PC-9 (cell line): ENCODE results near the gene MED26. TPM values are rescaled to one million over a fixed set of nuclear protein-coding genes. Genes with fewer than 3 reads are reported as not detected.

Source experiments
- BruUV-seq: library from RNA; stranded (reverse); fragments of 400-500 nt; replicated peaks from 2 replicates; lab custom pipeline; 2021; lab: Mats Ljungman, UMichigan
- CTCF ChIA-PET: fragments of 300-600 bp; sonication (Branson Sonifier 250); formaldehyde crosslinking; loops from one replicate; lab custom pipeline; 2022; ENCODE audit warnings: antibody characterized with exemption; lab: Charles Lee
- POLR2A ChIA-PET: fragments of 300-600 bp; sonication (Branson Sonifier 250); formaldehyde crosslinking; loops from one replicate; lab custom pipeline; 2022; ENCODE audit warnings: antibody characterized with exemption; ENCODE audit not compliant: unreplicated experiment; lab: Charles Lee
- DNase-seq, 2 experiments: peaks; one replicate each; pipeline versions ENCODE4 v3.0.0 to v3.0.0-alpha.2; 2015 to 2022; ENCODE audit warnings: mixed read lengths in 1 of 2
- H2AFZ ChIP-seq: fragments of 200-600 bp; sonication (generic); 2 replicates; pipeline ENCODE4 v1.8.1; 2017; ENCODE audit warnings: antibody characterized with exemption
- H3F3A ChIP-seq: fragments of 200-600 bp; sonication (generic); 2 replicates; pipeline ENCODE4 v1.8.1; 2017; ENCODE audit warnings: antibody characterized with exemption, mild to moderate bottlenecking, low read depth; ENCODE audit not compliant: insufficient read depth
- H3K27ac ChIP-seq: fragments of 200-600 bp; sonication (generic); 2 replicates; pipeline ENCODE4 v1.6.1; 2016; ENCODE audit warnings: mixed run types
- H3K27me3 ChIP-seq: fragments of 200-600 bp; sonication (generic); 2 replicates; pipeline ENCODE4 v1.6.1; 2016; ENCODE audit warnings: low read depth, mixed run types; ENCODE audit not compliant: insufficient read depth
- H3K36me3 ChIP-seq: fragments of 200-600 bp; sonication (generic); 2 replicates; pipeline ENCODE4 v1.6.1; 2016; ENCODE audit warnings: low read depth, mixed run types
- H3K4me1 ChIP-seq: fragments of 200-600 bp; sonication (generic); replicated peaks from 2 replicates; pipeline ENCODE4 v1.6.1; 2016; ENCODE audit warnings: mixed run types; ENCODE audit not compliant: insufficient read depth
- H3K4me2 ChIP-seq: fragments of 200-600 bp; sonication (generic); 2 replicates; pipeline ENCODE4 v1.6.1; 2017; ENCODE audit warnings: mixed run types
- H3K4me3 ChIP-seq: fragments of 200-600 bp; sonication (generic); 2 replicates; pipeline ENCODE4 v1.6.1; 2016; ENCODE audit warnings: mixed run types
- H3K79me2 ChIP-seq: fragments of 200-600 bp; sonication (generic); 2 replicates; pipeline ENCODE4 v1.6.1; 2017; ENCODE audit warnings: low read depth, mixed run types
- H3K9me2 ChIP-seq: fragments of 200-600 bp; sonication (generic); 2 replicates; pipeline ENCODE4 v1.8.1; 2017; ENCODE audit warnings: mild to moderate bottlenecking; ENCODE audit not compliant: insufficient read depth
- H3K9me3 ChIP-seq: fragments of 200-600 bp; sonication (generic); 2 replicates; pipeline ENCODE4 v1.8.1; 2016; ENCODE audit warnings: low read depth; ENCODE audit not compliant: insufficient read depth
- H4K20me1 ChIP-seq: fragments of 200-600 bp; sonication (generic); 2 replicates; pipeline ENCODE4 v1.8.1; 2017; ENCODE audit not compliant: insufficient read depth
- EZH2 ChIP-seq: fragments of 200-600 bp; sonication (generic); IDR thresholded peaks from 2 replicates; pipeline ENCODE4 v1.8.0; 2017; ENCODE audit warnings: antibody characterized with exemption, low read depth
- intact Hi-C: fragments of 100-400 bp; cut with micrococcal nuclease; formaldehyde crosslinking; loops from one replicate; pipeline ENCODE4 v1.10.0; 2022; ENCODE audit not compliant: unreplicated experiment
- total RNA-seq: library from RNA; stranded (reverse); gene quantifications from 2 replicates; pipeline ENCODE4 v1.2.3, GENCODE V29; 2021
- TF ChIP-seq, protein P1 (sequence below): fragments of 200-600 bp; sonication (generic); conservative IDR thresholded peaks from 2 replicates; pipeline ENCODE4 v1.6.1; 2017; ENCODE audit warnings: mixed run types, antibody characterized with exemption, mild to moderate bottlenecking, moderate library complexity

Gene MED26
- total RNA-seq, 1 experiment from 2014 or later, result 11.9 TPM

DNA sequence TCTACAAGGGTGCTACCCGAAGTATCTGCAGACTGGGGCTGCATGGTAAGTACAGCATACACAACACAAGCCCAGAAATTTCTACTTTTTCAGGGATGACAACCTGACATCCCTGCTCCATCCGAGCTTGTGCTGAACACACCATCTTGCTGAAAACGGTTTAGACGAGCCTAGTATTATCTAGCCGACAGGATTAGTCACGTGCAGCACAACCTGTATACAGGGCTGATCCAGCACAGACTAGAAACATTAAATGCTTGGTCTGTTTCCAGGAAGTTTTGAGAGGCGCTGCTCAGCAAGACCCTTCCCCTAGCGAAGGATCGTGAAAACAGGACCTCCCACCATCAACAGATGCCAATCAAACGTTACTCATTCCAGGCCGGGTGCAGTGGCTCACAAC is 27.7 kb upstream of the MED26 start:
- BruUV-seq, result no TSS peak
- CTCF ChIA-PET, result no interaction called here
- H3K27me3 ChIP-seq, result no peaks in the 10 kb centered on the region
- H3K36me3 ChIP-seq, result peaks cover 41% of the 10 kb centered on the region
- H3K9me2 ChIP-seq, result no peaks in the 10 kb centered on the region
- intact Hi-C loops, result no loop called here
- H2AFZ ChIP-seq, result no peak overlapping the region
- POLR2A ChIA-PET, result no interaction called here
- peaks cover 8% of the 10 kb centered on the region for H3K4me1 ChIP-seq
- DNase-seq, result no peak
- peaks cover 71% of the 10 kb centered on the region for H4K20me1 ChIP-seq
- peaks cover 8% of the 10 kb centered on the region; the same call in 1 of the 2 replicates for H3F3A ChIP-seq
- peaks cover 48% of the 10 kb centered on the region for H3K79me2 ChIP-seq
- H3K27ac ChIP-seq, result no peak overlapping the region
- no peaks in the 10 kb centered on the region for H3K9me3 ChIP-seq
- no peak overlapping the region for H3K4me2 ChIP-seq
- TF ChIP-seq, protein P1, sequence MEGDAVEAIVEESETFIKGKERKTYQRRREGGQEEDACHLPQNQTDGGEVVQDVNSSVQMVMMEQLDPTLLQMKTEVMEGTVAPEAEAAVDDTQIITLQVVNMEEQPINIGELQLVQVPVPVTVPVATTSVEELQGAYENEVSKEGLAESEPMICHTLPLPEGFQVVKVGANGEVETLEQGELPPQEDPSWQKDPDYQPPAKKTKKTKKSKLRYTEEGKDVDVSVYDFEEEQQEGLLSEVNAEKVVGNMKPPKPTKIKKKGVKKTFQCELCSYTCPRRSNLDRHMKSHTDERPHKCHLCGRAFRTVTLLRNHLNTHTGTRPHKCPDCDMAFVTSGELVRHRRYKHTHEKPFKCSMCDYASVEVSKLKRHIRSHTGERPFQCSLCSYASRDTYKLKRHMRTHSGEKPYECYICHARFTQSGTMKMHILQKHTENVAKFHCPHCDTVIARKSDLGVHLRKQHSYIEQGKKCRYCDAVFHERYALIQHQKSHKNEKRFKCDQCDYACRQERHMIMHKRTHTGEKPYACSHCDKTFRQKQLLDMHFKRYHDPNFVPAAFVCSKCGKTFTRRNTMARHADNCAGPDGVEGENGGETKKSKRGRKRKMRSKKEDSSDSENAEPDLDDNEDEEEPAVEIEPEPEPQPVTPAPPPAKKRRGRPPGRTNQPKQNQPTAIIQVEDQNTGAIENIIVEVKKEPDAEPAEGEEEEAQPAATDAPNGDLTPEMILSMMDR, result no peak
- no peak for TF ChIP-seq EZH2
- H3K4me3 ChIP-seq, result no peak overlapping the region

GRCh38 chr19:16654627-16655026 is 26.6 kb upstream of the MED26 start:
- Histone ChIP-seq H2AFZ (no peak overlapping the region), H3K36me3 (peaks cover 46% of the 10 kb centered on the region), H3K9me3 (no peaks in the 10 kb centered on the region), H3K4me1 (peaks cover 8% of the 10 kb centered on the region), H3K27ac (no peak overlapping the region), H4K20me1 (peaks cover 82% of the 10 kb centered on the region), H3K4me2 (no peak overlapping the region), H3F3A (peaks cover 15% of the 10 kb centered on the region; the same call in 1 of the 2 replicates), H3K4me3 (no peak overlapping the region), H3K27me3 (no peaks in the 10 kb centered on the region), H3K9me2 (no peaks in the 10 kb centered on the region), H3K79me2 (peaks cover 48% of the 10 kb centered on the region)
- POLR2A ChIA-PET, result interaction anchor here (0.6 kb wide), 1 partner anchor 64 kb away, joined by 3 read pairs; no protein-coding TSS in a partner anchor
- TF ChIP-seq, protein P1, result no peak
- TF ChIP-seq EZH2, result no peak
- intact Hi-C loops, result no loop called here
- CTCF ChIA-PET, result no interaction called here
- BruUV-seq, result no TSS peak
- no peak for DNase-seq

GRCh38 chr19:16654140-16654539 is 26.1 kb upstream of the MED26 start:
- no peak for DNase-seq
- no peaks in the 10 kb centered on the region for H3K27me3 ChIP-seq
- peaks cover 80% of the 10 kb centered on the region for H4K20me1 ChIP-seq
- no peaks in the 10 kb centered on the region for H3K9me2 ChIP-seq
- no TSS peak for BruUV-seq
- peaks cover 17% of the 10 kb centered on the region; the same call in 1 of the 2 replicates for H3F3A ChIP-seq
- CTCF ChIA-PET, result no interaction called here
- TF ChIP-seq, protein P1, result no peak
- TF ChIP-seq EZH2, result no peak
- no peak overlapping the region for H3K4me3 ChIP-seq
- POLR2A ChIA-PET, result interaction anchor here (0.6 kb wide), 1 partner anchor 64 kb away, joined by 3 read pairs; no protein-coding TSS in a partner anchor
- H3K79me2 ChIP-seq, result peaks cover 43% of the 10 kb centered on the region
- peaks cover 46% of the 10 kb centered on the region for H3K36me3 ChIP-seq
- intact Hi-C loops, result no loop called here
- no peaks in the 10 kb centered on the region for H3K9me3 ChIP-seq
- H3K4me1 ChIP-seq, result peaks cover 8% of the 10 kb centered on the region
- no peak overlapping the region for H3K4me2 ChIP-seq
- no peak overlapping the region for H2AFZ ChIP-seq
- H3K27ac ChIP-seq, result no peak overlapping the region
